HG03432 (cell line): ENCODE results near the gene FA2H.
"Not testable (repeated sequence)": the region's sequence is repeated elsewhere in the genome, so short reads cannot be mapped to it uniquely, and the experiment has no call there.

Experiments
- ATAC-seq: cut with Tn5 transposase; IDR thresholded peaks from one replicate; pipeline ENCODE4 v1.9.1; 2021; ENCODE audit warnings: mild to moderate bottlenecking, moderate library complexity; ENCODE audit not compliant: unreplicated experiment

FA2H gene

DNA sequence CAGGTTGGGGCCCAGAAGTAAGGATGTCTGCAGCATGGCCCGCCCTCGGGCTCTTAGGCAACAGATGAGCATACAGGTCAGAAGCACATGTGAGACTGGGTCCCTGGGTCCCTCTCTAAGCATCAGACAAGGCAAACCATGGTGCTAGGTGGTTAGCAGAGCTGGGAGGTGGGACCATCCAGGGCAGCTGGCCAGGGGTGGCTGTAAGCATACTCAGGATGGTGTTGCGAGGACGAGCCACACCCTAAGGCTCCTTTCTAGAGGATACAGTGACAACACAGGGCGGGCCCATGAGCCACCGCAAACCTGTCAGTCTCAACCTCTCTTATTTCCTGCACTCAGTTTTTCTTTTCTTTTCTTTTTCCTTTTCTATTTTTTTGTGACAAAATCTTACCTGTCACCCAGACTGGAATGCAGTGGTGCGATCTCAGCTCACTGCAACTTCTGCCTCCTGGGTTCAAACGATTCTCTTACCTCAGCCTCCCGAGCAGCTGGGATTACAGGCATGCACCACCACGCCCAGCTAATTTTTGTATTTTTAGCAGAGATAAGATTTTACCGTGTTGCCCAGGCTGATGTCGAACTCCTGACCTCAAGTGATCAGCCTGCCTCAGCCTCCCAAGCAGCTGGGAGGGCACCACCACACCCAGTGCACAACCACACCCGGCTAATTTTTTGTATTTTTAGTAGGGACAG is 3.6 kb downstream of the FA2H start:
- no peak for ATAC-seq

DNA sequence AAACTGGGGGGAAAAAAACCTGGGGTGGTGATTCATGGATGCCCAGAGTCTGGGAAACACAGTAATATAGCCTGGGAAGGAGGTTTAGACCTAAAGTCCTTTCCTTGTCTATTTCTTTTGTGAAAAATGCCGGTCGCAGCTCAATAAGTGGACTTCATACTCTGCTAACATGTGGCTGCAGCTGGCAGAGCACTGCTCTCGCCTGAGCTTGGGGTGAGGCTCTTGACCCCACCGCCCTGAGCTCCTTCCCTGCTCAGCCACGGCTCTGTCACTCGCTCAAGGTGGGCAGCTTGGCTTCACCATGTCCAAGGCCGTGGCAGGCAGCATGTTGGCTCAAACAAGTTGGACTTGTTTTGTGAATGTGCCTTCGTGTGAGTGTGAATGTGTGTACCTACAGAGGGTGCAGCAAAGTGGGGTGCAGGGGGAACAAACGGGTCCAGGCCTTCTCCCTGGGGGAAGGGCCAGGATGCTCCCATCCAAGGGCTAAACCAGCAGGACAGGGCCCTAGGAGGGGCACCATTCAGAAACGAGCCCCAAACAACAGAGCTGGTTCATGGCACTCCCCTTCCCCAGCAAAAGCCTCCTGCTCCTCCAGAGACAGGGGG is 4.9 kb downstream of the FA2H start:
- no peak for ATAC-seq

DNA sequence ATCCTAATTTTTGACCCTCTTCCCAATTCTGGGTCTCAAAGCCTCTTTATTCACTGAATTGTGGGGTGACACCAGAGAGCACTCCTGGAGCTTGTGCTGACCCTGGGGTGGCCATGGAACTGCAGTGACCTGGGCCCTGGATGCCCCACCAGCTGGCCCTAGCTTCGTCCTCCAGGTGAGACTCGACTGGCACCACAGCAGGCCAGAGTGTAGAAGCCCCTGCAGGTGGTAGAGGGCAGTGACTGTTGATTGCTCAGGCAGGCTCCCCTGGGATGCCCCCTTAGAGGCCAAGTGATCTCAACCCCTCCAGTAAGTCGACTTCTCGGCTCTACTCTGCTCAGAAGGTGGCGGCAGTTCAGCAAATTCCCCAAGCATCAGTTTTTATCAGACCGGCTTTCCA is 6.4 kb downstream of the FA2H start:
- no peak for ATAC-seq

DNA sequence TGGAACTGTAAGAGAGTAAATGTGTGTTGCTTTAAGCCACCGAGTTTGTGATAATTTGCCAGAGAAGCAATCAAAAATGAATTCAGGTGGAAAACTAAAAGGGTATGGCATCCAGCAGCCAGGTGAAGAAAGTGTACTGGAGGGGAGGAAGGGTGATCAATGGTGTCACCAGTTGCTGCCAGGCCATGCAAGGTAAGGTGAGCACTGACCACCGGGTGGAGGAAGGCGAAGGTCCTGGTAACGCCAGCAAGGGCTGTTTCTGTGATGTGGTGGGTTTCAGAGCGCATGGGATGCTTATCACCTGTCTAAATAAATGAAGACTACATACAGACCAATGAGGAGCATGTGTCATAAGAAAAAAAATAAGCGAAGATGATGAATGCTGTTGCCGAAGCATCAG is 6.9 kb downstream of the FA2H start:
- no peak for ATAC-seq

DNA sequence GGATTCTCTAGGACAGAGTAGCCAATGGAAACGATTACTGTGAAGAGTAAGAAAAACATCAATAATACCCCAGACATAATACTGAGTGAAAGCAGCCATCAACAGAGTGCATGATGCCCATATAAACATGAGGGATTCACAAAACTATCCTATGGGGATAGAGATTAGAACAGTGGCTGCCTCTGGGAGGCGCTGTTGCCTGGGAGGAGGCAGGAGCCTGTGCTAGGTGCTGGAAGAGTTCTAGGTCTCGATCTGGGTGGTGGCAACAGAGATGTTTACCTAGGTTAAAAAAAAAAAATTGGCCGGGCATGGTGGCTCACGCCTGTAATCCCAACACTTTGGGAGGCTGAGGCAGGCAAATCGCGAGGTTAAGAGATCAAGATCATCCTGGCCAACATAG is 7.9 kb downstream of the FA2H start:
- ATAC-seq, result no peak

DNA sequence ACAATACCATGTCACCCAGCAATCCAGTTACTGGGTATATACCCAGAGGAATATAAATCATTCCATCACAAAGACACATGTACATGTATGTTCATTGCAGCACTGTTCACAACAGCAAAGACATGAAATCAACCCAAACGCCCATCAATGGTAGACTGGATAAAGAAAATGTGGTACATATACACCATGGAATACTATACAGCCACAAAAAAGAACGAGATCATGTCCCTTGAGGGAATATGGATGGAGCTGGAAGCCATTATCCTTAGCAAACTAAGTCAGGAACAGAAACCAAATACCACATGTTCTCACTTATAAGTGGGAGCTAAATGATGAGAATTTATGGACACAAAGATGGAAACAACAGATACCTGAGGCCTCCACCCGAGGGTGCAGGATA is 10.4 kb downstream of the FA2H start:
- ATAC-seq, result not testable (repeated sequence)

DNA sequence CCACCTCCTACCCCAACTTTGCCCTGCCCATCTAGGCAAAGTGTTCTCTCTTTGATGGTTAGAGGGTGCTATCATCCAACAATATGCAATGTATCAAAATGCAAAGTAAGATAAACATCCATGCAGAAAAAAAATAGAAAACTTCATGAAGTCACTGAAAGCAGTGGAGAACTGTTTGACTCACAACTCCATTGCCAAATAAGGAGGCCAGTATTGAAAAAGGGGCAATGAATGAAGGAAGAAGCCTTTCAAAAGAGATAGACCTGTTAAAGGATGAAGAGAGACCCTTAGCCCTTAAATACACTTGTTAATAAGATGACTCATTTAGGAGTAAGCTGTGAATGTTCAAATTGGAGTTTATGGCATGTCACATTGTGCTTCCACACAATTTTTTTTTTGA is 13.0 kb downstream of the FA2H start:
- ATAC-seq, result no peak

DNA sequence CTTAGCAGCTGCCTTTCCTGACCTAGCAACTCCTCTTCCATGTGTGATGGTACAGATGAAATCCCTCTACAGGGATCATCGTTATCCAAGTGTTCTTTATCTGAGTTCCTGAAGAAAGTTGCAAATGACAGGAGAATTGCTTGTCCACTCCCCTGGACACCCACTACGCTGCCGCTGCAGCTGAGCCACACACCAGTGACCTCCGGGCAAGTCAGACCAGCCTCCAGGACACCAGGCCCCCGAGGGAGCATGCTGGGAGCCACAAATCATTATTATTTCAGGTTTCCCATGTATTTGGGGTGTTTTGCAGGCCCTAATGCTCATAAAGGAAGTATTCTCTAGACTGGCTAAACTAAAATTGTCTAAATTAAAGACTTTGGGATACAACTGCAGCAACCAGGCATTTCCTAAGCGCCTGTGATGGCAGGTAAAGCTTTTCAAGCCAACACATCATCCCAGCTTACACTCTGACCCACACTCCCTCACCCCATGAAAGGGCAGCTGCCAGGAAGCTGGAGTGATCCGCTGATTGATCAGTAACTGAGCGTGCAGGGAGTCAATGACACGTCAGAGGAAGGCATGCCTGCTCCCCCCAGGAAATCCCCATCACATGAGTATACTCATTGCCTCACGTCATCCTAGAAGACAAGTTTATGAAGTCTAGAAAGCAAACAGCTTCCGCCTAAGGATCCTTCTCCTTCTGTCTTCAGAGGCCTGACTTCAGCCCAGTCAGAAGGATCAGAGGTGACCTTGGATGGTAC is 14.4 kb downstream of the FA2H start:
- ATAC-seq, result peak; percentile 76

DNA sequence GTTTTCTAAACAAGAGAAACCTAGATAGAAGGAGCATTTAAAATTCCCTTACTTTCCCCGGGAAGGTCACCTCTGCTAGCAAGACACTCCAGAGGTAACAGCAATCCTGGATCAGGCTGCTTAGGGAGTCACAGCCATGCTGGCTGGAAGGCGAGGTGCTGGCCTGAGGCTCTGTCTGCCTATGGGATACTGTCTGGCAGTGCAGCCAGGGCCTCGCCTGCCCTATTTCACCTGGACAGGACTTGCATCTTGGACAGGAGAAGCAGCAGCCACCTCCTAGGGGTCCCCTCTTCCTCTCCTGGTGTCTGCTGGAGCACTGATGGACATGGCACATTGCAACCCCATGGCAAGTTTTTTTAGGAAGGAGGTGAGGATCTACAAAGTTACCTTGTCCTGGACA is 15.1 kb downstream of the FA2H start:
- ATAC-seq, result no peak

DNA sequence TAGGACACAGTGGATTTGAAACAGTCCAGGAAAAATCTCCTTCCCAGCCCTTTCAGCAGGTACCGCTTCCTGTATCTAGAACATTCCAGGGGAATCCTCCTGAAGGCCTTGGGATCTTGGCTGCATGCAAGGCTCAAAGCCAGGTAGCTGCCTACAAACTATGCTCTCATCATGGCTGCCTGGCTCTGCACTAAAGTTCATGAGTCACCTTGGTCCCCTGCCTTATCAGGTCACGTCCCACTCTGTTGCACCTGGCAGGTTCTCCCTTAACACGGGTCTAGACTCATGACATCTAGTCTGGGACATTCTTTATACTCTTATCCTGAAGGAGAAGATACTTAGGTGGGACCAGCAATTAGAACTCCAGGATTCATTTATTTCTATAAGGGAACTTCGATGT is 15.8 kb downstream of the FA2H start:
- no peak for ATAC-seq

DNA sequence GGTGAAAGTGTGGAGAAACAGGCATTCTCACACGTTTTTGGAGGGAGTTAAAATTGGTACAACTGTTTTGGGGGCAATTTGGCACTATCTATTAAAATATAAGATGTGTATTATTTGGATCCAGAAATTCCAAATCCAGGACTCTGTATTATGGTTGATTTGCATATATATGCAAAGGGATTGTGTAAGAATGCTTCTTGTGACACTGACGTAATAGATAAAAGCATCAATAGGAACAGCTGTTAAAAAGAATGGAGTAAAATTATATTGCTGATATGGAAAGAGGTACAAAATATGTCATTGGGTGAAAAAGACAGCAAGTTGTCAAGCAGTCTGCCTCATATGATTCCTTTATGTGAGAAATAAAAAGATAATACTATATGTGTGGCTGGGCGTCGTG is 17.3 kb downstream of the FA2H start:
- ATAC-seq, result no peak

DNA sequence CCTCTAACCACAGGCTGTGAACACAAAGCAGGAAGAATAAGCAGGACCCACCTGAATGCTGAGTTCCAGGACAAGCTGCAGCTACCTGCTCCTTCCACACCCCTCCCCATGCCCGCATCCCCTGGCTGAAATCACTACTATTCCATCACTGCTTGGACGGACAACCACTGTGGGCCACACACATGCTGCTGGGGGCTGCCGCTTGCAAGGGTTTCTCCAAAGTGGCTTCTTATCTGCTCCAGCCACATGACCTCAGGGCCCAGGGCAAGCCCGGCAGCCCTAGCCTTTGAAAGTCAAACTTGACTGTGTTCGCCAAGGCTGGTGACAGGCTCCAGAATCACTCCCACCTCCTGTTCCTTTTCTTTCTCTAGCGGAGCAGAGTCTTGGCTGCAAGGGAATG is 18.4 kb downstream of the FA2H start:
- no peak for ATAC-seq

DNA sequence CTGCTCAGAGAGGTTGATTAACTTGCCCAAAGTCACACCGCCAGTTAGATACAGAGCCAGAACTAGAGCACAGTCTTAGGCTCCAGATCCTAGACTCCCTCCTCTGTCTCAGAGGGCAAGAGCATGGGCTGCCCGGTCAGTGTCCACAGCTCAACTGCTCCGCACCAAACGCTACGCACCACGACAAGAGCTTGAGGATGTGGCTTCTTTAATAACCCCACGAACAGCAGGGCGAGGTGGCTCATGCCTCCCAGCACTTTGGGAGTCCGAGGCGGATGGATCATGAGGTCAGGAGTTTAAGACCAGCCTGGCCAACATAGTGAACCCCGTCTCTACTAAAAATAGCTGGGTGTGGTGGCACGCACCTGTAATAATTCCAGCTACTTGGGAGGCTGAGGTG is 21.4 kb downstream of the FA2H start:
- ATAC-seq, result no peak

DNA sequence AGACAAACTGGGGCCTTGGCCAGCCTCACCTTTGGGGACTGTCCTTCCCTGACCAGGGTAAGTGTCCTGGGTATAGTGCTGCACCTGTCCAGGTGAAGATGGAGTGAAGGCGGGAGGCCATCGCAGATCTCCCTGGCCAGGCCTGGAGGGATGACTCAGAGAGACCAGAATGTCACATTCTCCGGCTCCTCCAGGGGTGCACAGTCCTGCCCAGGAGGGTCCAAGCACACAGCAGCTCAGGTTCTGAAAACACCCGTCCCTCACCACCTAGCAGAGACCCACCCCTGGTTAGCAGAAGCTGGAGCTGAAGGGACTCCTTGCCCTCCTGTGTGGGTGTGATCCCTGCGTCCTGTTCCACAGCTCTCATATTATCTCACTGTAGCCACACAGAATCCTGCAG is 21.9 kb downstream of the FA2H start:
- ATAC-seq, result no peak

DNA sequence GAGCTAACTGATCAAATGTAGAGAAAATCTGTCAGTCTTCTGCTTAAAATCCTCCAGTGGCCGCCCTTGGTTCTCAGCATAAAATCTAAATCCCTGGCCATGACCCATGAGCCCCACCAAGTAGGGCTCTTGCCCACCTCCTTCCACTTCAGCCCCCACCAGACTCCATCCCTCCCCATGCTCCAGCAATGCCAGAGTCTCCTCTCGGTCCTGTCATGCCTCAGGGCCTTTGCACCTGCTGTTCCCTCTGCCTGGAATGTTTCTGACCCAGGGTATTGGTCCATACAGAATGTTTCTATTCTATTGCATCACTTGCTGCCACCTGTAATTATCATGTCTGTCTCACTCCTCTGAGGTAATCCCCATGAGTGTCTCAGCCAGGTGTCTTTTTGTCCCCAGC is 22.4 kb downstream of the FA2H start:
- no peak for ATAC-seq

DNA sequence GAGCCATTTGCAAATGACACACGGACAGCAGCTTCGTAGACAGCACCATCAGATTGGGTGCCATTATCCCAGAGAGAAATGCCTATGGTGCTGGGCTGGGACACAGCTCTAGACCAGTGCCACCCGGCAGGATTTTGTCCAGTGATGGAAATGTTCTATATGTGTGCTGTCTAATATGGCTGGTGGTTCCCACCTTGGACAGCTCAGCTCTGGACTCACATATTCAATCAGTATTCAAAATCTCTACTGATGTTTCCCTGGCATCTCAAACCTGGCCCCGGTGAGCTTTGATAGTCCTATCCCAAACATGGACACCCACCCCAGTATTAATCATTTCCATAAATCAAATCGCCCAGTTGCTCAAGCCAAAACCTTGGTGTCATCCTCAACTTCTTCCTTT is 23.0 kb downstream of the FA2H start:
- no peak for ATAC-seq

DNA sequence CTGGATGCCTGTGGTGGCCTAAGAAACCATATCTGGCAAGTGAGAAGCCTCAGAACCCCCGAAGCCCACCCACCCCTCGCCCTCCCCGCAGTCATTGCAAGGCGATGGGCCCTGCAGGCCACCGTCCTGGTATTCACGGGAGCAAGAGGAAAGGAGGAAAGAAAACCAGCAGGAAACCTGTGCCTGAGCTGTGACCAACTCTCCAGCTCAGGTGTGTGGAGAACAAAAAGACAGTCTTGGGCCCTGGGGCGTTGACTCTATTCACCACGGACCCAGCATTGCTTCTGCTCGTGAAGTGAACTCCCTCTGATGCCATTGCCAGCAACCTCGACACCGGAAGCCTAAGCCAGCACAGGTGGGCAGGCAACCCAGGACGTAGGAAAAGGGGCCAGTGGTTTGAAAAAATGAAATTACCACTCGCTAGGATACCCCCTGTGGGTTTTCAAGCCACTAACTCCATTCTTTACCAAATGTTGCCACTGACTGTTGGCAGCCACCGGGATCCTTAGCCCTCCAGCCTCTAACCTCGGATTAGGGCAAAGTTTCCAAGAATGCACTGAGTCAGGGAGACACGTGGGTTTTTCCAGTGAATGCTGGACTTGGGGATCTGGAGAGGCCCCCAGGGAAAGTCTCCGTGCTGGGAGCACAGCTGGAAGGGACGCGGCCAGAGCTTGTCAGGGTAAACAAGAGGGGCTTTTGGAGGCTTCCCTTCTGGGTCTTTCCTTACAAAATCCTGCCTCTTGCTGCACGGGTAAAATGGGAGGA is 25.1 kb downstream of the FA2H start:
- ATAC-seq, result no peak

DNA sequence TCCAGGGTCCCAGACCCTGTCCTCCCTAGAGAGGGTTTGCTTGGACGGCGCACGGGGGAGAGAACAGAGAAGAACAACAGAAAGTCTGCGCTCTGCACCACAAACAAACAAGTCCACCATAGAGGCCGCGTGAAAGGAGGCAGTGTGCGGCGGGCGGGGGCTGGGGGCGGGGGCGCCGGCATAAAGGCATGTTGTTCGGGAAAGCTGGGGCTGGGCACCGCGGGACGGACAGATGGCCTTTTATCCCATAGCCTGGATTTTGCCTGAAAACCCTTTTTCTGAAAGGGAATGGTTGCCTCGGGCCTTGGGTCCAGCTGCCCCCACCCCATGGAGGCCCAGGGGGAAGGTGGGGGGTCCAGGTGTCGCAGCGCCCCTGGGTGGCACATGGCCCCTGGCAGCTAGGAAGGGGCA is 26.0 kb downstream of the FA2H start:
- no peak for ATAC-seq

DNA sequence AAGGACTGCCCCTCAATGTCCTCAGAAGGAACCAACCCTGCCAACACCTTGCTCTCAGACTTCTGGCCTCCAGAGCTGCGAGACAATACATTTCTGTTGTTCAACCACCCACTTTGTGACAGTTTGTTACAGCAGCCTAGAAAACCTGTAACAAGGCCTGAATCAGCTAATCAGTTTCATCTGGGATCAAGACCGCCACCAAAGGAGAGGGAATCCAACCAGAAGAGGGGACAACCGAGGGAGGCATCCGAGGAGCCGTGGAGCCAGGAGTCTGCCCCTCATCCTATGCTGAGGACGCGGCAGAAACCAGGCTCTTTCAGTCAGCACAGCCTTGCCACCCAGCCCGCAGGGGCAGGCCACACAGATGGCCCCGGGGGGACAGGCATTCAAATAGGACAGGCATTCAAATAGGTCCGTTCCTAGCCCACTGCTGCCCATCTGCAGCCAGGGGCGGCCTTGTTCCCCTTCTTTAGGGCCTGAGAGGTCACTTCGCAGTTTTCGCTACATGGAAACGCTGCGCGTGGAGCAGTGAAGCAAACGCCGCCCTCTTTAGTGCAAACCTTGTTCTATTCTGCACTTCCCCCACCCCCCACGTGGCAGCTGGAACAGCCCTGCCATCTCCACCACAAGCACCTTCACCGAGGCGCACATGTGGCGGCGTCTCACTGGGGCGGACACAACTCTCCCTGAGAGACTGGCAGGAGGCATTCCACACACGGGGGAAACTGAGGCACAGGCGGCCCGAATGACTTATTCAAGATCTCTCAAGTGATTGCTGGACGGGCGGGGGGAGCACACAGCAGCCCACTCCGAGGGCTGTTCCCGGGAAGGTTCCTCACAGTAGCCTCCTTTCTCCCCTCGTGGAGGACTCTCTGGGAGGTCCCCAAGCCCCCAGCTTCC is 26.7 kb downstream of the FA2H start:
- ATAC-seq, result no peak

DNA sequence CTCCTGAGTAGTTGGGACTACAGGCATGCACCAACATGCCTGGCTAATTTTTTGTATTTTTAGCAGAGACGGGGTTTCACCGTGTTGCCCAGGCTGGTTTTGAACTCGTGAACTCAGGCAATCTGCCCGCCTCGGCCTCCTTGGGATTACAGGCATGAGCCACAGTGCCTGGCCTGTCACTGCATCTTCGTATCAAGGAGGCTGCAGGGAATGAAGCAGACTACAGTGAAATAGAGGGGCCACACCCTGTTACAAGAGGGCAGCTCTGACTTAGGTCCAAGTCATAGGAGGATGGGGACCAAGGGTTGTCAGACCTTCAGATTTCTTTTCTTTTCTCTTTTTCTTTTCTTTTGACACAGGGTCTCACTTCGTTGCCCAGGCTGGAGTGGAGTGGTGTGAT is 28.7 kb downstream of the FA2H start:
- ATAC-seq, result no peak
